ENCODE results near the gene ADAMTS1. TPM values are rescaled to one million over a fixed set of nuclear protein-coding genes. Genes with fewer than 3 reads are reported as not detected.

ADAMTS1 gene
- total RNA-seq, 2 experiments from 2014 or later: not detected

DNA sequence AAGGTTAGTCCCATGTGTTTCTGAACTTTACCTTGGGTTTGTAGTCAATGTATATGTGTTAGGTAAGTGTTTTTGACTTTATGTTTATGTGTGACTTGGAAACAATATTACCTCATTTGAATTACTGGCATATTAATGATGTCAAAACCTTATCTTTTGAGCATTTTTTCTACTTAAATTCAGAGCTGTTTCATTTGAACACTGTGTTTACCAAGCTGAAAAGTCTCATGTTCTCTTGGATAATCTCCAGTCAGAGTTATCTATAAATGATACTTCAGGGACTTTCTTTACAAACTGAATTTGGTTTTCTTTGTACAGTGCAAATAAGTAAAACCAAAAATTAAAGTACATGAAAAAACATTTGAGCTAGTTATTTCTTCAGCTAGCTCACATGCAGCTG is 30.0 kb downstream of the ADAMTS1 start:
- TF ChIP-seq EZH2phosphoT487 (IDR thresholded peaks at IDR 0.05; ENCODE audit: borderline replicate concordance, low read depth, low read length): no peak
- TF ChIP-seq, protein P1, sequence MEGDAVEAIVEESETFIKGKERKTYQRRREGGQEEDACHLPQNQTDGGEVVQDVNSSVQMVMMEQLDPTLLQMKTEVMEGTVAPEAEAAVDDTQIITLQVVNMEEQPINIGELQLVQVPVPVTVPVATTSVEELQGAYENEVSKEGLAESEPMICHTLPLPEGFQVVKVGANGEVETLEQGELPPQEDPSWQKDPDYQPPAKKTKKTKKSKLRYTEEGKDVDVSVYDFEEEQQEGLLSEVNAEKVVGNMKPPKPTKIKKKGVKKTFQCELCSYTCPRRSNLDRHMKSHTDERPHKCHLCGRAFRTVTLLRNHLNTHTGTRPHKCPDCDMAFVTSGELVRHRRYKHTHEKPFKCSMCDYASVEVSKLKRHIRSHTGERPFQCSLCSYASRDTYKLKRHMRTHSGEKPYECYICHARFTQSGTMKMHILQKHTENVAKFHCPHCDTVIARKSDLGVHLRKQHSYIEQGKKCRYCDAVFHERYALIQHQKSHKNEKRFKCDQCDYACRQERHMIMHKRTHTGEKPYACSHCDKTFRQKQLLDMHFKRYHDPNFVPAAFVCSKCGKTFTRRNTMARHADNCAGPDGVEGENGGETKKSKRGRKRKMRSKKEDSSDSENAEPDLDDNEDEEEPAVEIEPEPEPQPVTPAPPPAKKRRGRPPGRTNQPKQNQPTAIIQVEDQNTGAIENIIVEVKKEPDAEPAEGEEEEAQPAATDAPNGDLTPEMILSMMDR (conservative IDR thresholded peaks at IDR 0.05; ENCODE audit: low read length): no peak
- BruUV-seq (replicated peaks): no TSS peak
- Histone ChIP-seq H3K9me2 (ENCODE audit: insufficient read depth, low read length) (no peaks in the 10 kb centered on the region), H3K36me3 (ENCODE audit: insufficient read depth, low read length) (no peaks in the 10 kb centered on the region), H3K9me3 (ENCODE audit: low read length) (no peaks in the 10 kb centered on the region), H3K4me2 (ENCODE audit: low read length) (no peak overlapping the region), H3K4me3 (ENCODE audit: low read depth, low read length, poor library complexity, severe bottlenecking) (no peak overlapping the region), H2AFZ (ENCODE audit: low read length) (no peak overlapping the region), H4K20me1 (ENCODE audit: insufficient read depth, low read length) (no peaks in the 10 kb centered on the region), H3K27ac (ENCODE audit: low read depth, low read length, poor library complexity, severe bottlenecking) (no peak overlapping the region), H3K79me2 (ENCODE audit: insufficient read depth, low read depth, low read length) (no peaks in the 10 kb centered on the region), H3K4me1 (ENCODE audit: insufficient read depth, low read length, poor library complexity, severe bottlenecking) (no peaks in the 10 kb centered on the region)
- intact Hi-C loops (cut with micrococcal nuclease; ENCODE audit: unreplicated experiment): no loop called here
- ChIA-PET POLR2A (no interaction called here), CTCF (ENCODE audit: unreplicated experiment) (no interaction called here)
- DNase-seq (ENCODE audit: low spot score): no peak

DNA sequence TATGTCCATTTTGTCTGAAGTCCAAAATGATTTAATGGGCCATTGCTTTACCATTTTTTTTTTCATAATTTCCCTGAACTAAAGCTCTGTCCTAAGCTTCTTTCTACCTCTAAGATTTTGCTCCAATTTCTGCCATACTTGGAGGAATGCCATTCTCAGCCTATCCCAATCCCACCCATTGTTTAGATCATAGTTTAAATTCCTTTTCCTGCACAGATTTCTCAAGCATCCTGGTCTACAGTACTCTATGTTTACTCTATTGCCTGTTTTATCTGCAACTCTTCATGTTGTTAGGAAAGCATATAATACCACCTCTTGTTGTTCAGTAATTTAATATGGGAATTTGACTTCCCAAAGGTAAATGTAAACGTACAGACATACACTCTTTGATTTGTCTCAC is 30.8 kb downstream of the ADAMTS1 start:
- ChIA-PET POLR2A (interaction anchor here (0.8 kb wide), 1 partner anchor 21 kb away, joined by 3 read pairs; no protein-coding TSS in a partner anchor), CTCF (ENCODE audit: unreplicated experiment) (no interaction called here)

DNA sequence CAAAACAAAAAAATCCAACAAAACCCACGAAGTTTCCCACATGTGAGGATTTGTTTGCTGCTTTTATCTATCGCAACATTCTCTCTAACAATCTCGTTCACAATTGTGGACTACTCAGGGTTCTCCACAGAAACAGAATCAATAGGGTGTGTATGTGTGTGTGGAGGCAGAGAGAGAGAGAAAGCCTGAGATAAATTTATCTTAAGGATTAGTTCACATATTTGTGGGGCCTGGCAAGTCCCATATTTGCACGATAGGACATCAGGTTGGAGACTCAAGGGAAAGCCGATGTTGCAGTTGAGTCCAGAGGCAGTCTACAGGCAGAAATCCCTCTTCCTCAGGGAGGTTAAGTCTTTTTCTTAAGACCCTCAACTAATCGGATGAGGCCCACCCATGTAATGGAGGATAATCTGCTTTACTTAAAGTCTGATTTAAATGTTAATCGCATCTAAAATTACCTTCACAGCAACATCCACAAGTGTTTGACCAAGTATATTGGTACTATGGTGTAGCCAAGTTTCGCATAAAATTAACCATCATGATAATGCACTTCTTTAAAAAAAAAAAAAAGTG is 31.7 kb downstream of the ADAMTS1 start:
- DNase-seq (ENCODE audit: low spot score): no peak
- ChIA-PET CTCF (ENCODE audit: unreplicated experiment) (no interaction called here), POLR2A (interaction anchor here (0.6 to 0.8 kb wide), 2 partner anchors 20 to 216 kb away, joined by 3 read pairs; no protein-coding TSS in a partner anchor)
- intact Hi-C loops (cut with micrococcal nuclease; ENCODE audit: unreplicated experiment): no loop called here
- TF ChIP-seq, protein P1 (conservative IDR thresholded peaks at IDR 0.05; ENCODE audit: low read length): no peak
- no peak for TF ChIP-seq EZH2phosphoT487 (IDR thresholded peaks at IDR 0.05; ENCODE audit: borderline replicate concordance, low read depth, low read length)
- Histone ChIP-seq H3K4me1 (ENCODE audit: insufficient read depth, low read length, poor library complexity, severe bottlenecking) (no peaks in the 10 kb centered on the region), H3K36me3 (ENCODE audit: insufficient read depth, low read length) (no peaks in the 10 kb centered on the region), H3K79me2 (ENCODE audit: insufficient read depth, low read depth, low read length) (no peaks in the 10 kb centered on the region), H3K9me3 (ENCODE audit: low read length) (no peaks in the 10 kb centered on the region), H3K9me2 (ENCODE audit: insufficient read depth, low read length) (no peaks in the 10 kb centered on the region), H3K27ac (ENCODE audit: low read depth, low read length, poor library complexity, severe bottlenecking) (no peak overlapping the region), H3K4me2 (ENCODE audit: low read length) (no peak overlapping the region), H4K20me1 (ENCODE audit: insufficient read depth, low read length) (no peaks in the 10 kb centered on the region), H2AFZ (ENCODE audit: low read length) (no peak overlapping the region), H3K4me3 (ENCODE audit: low read depth, low read length, poor library complexity, severe bottlenecking) (no peak overlapping the region)
- BruUV-seq (replicated peaks): no TSS peak

More for the DNA sequence above, 30.8 kb downstream of the ADAMTS1 start:
- no TSS peak for BruUV-seq (replicated peaks)
- H3K4me2 ChIP-seq (ENCODE audit: low read length): no peak overlapping the region
- TF ChIP-seq, protein P1 (conservative IDR thresholded peaks at IDR 0.05; ENCODE audit: low read length): no peak
- TF ChIP-seq EZH2phosphoT487 (IDR thresholded peaks at IDR 0.05; ENCODE audit: borderline replicate concordance, low read depth, low read length): no peak
- H3K4me3 ChIP-seq (ENCODE audit: low read depth, low read length, poor library complexity, severe bottlenecking): no peak overlapping the region
- no peaks in the 10 kb centered on the region for H3K9me2 ChIP-seq (ENCODE audit: insufficient read depth, low read length)
- no peaks in the 10 kb centered on the region for H3K79me2 ChIP-seq (ENCODE audit: insufficient read depth, low read depth, low read length)
- no peaks in the 10 kb centered on the region for H4K20me1 ChIP-seq (ENCODE audit: insufficient read depth, low read length)
- no peak overlapping the region for H2AFZ ChIP-seq (ENCODE audit: low read length)
- no peak overlapping the region for H3K27ac ChIP-seq (ENCODE audit: low read depth, low read length, poor library complexity, severe bottlenecking)
- intact Hi-C loops (cut with micrococcal nuclease; ENCODE audit: unreplicated experiment): no loop called here
- no peaks in the 10 kb centered on the region for H3K4me1 ChIP-seq (ENCODE audit: insufficient read depth, low read length, poor library complexity, severe bottlenecking)
- no peaks in the 10 kb centered on the region for H3K36me3 ChIP-seq (ENCODE audit: insufficient read depth, low read length)
- DNase-seq (ENCODE audit: low spot score): no peak
- no peaks in the 10 kb centered on the region for H3K9me3 ChIP-seq (ENCODE audit: low read length)
